IMR-90 (cell line): ENCODE measurements around the gene ATP9B. TPM values are rescaled to one million over a fixed set of nuclear protein-coding genes. Genes with fewer than 3 reads are reported as not detected.

Experiments
- ATAC-seq: fragments of 200-7000 bp; cut with Tn5 transposase; 2 replicates; pipeline ENCODE4 v1.9.1; 2020; ENCODE audit warnings: low read depth, mild to moderate bottlenecking, moderate library complexity
- BruUV-seq: library from RNA; stranded (reverse); fragments of 400-500 nt; replicated peaks from 2 replicates; lab custom pipeline; 2021; lab: Mats Ljungman, UMichigan
- CTCF ChIA-PET: fragments of 300-600 bp; formaldehyde crosslinking; extraction: SDS; loops from one replicate; lab custom pipeline; 2021; ENCODE audit warnings: antibody characterized with exemption; lab: Yijun Ruan, JAX
- POLR2A ChIA-PET: fragments of 300-600 bp; sonication (Branson Sonifier 250); formaldehyde crosslinking; loops from one replicate; lab custom pipeline; 2022; ENCODE audit warnings: antibody characterized with exemption; ENCODE audit not compliant: unreplicated experiment; lab: Charles Lee
- DNase-seq: peaks from one replicate; pipeline ENCODE4 v3.0.0; 2013
- H2AFZ ChIP-seq: replicated peaks from 2 replicates; pipeline ENCODE3; 2013; ENCODE audit warnings: low read length, mild to moderate bottlenecking; ENCODE audit not compliant: poor library complexity
- H2AK5ac ChIP-seq: 2 replicates; pipeline ENCODE4 v1.6.1; 2013; ENCODE audit warnings: low read depth, low read length, inconsistent platforms
- H2AK9ac ChIP-seq: replicated peaks from 2 replicates; pipeline ENCODE3; 2013; ENCODE audit warnings: mild to moderate bottlenecking, low read depth, low read length, moderate library complexity; ENCODE audit not compliant: poor library complexity
- H2BK120ac ChIP-seq: 2 replicates; pipeline ENCODE4 v1.6.1; 2013; ENCODE audit warnings: low read depth, low read length, inconsistent platforms
- H2BK15ac ChIP-seq: 3 replicates; pipeline ENCODE4 v1.6.1; 2013; ENCODE audit warnings: low read depth, low read length, inconsistent platforms
- H2BK20ac ChIP-seq: 2 replicates; pipeline ENCODE4 v1.6.1; 2013; ENCODE audit warnings: low read depth, mild to moderate bottlenecking, inconsistent platforms, low read length, moderate library complexity
- H2BK5ac ChIP-seq: 2 replicates; pipeline ENCODE4 v1.6.1; 2013; ENCODE audit warnings: mild to moderate bottlenecking, low read depth, low read length, inconsistent platforms; ENCODE audit not compliant: poor library complexity, severe bottlenecking
- H3K14ac ChIP-seq: replicated peaks from 2 replicates; pipeline ENCODE4 v1.6.1; 2013; ENCODE audit warnings: low read depth, low read length, inconsistent platforms
- H3K18ac ChIP-seq: 2 replicates; pipeline ENCODE4 v1.6.1; 2013; ENCODE audit warnings: low read depth, low read length, control low read depth
- H3K23ac ChIP-seq: 2 replicates; pipeline ENCODE4 v1.6.1; 2013; ENCODE audit warnings: low read depth, low read length, inconsistent platforms
- H3K27ac ChIP-seq: 2 replicates; pipeline ENCODE4 v1.5.1; 2013; ENCODE audit warnings: mild to moderate bottlenecking, control low read depth, low read length; ENCODE audit not compliant: insufficient read depth
- H3K27me3 ChIP-seq: 2 replicates; pipeline ENCODE4 v1.6.1; 2013; ENCODE audit warnings: low read length; ENCODE audit not compliant: control insufficient read depth, insufficient read depth
- H3K36me3 ChIP-seq: 2 replicates; pipeline ENCODE4 v1.6.1; 2013; ENCODE audit warnings: low read length, mixed read lengths; ENCODE audit not compliant: control insufficient read depth, insufficient read depth
- H3K4ac ChIP-seq: 2 replicates; pipeline ENCODE4 v1.6.1; 2013; ENCODE audit warnings: low read depth, low read length, inconsistent platforms
- H3K4me1 ChIP-seq: 2 replicates; pipeline ENCODE4 v1.6.1; 2013; ENCODE audit warnings: low read length, mixed read lengths; ENCODE audit not compliant: control insufficient read depth, insufficient read depth
- H3K4me2 ChIP-seq: 2 replicates; pipeline ENCODE4 v1.6.1; 2013; ENCODE audit warnings: low read depth, mild to moderate bottlenecking, control low read depth, low read length, moderate library complexity
- H3K4me3 ChIP-seq: 2 replicates; pipeline ENCODE4 v1.5.1; 2013; ENCODE audit warnings: low read depth, mild to moderate bottlenecking, control low read depth, low read length, moderate library complexity; ENCODE audit not compliant: insufficient read depth
- H3K56ac ChIP-seq: 2 replicates; pipeline ENCODE4 v1.6.1; 2013; ENCODE audit warnings: low read length, inconsistent platforms; ENCODE audit not compliant: insufficient read depth; ENCODE audit errors: extremely low read depth
- H3K79me1 ChIP-seq, 2 experiments: 2 replicates each; pipeline ENCODE4 v1.6.1; 2013; ENCODE audit warnings: low read length in 2 of 2, inconsistent platforms in 1 of 2, low read depth in 1 of 2
- H3K9ac ChIP-seq: 2 replicates; pipeline ENCODE4 v1.6.1; 2013; ENCODE audit warnings: low read depth, low read length, control low read depth
- H3K9me1 ChIP-seq: 2 replicates; pipeline ENCODE4 v1.6.1; 2013; ENCODE audit warnings: low read length, inconsistent platforms; ENCODE audit not compliant: insufficient read depth
- H3K9me3 ChIP-seq: 2 replicates; pipeline ENCODE4 v1.6.1; 2013; ENCODE audit warnings: low read length; ENCODE audit not compliant: control insufficient read depth, insufficient read depth
- H4K20me1 ChIP-seq: 2 replicates; pipeline ENCODE4 v1.6.1; 2013; ENCODE audit warnings: low read length, inconsistent platforms; ENCODE audit not compliant: insufficient read depth
- H4K5ac ChIP-seq: 2 replicates; pipeline ENCODE4 v1.6.1; 2013; ENCODE audit warnings: mild to moderate bottlenecking, low read depth, low read length, control low read depth
- H4K8ac ChIP-seq, 2 experiments: 2 replicates each; pipeline ENCODE4 v1.6.1; 2013; ENCODE audit warnings: low read depth in 2 of 2, low read length in 2 of 2, control low read depth in 1 of 2, inconsistent platforms in 1 of 2
- H4K91ac ChIP-seq: 2 replicates; pipeline ENCODE4 v1.6.1; 2013; ENCODE audit warnings: low read depth, low read length, inconsistent platforms; ENCODE audit not compliant: insufficient read depth
- BHLHE40 ChIP-seq: fragments of 150-350 bp; IDR thresholded peaks from 2 replicates; pipeline ENCODE4 v1.6.1; 2016; ENCODE audit warnings: mild to moderate bottlenecking, low read depth, low read length
- CEBPB ChIP-seq: IDR thresholded peaks from 2 replicates; pipeline ENCODE4 v1.6.1; 2012; ENCODE audit warnings: low read depth, low read length, improper control_type of control experiment
- CHD1 ChIP-seq: IDR thresholded peaks from 2 replicates; pipeline ENCODE4 v1.6.1; 2012; ENCODE audit warnings: low read depth, low read length, improper control_type of control experiment
- CTCF ChIP-seq: conservative IDR thresholded peaks from 2 replicates; pipeline ENCODE4 v1.5.1; 2012; ENCODE audit warnings: mild to moderate bottlenecking, low read depth, low read length, improper control_type of control experiment
- ELK1 ChIP-seq: fragments of 150-350 bp; IDR thresholded peaks from 2 replicates; pipeline ENCODE4 v1.6.1; 2016; ENCODE audit warnings: low read depth, mild to moderate bottlenecking, low read length, moderate library complexity, borderline replicate concordance
- FOS ChIP-seq: fragments of 150-350 bp; IDR thresholded peaks from 2 replicates; pipeline ENCODE4 v1.6.1; 2016; ENCODE audit warnings: low read depth, low read length
- MAFK ChIP-seq: IDR thresholded peaks from 2 replicates; pipeline ENCODE4 v1.6.1; 2012; ENCODE audit warnings: low read depth, low read length, improper control_type of control experiment
- MAZ ChIP-seq: IDR thresholded peaks from 2 replicates; pipeline ENCODE4 v1.6.1; 2012; ENCODE audit warnings: low read depth, mild to moderate bottlenecking, low read length, improper control_type of control experiment, moderate library complexity, borderline replicate concordance
- MXI1 ChIP-seq: IDR thresholded peaks from 2 replicates; pipeline ENCODE4 v1.6.1; 2012; ENCODE audit warnings: low read depth, mild to moderate bottlenecking, low read length, moderate library complexity, borderline replicate concordance
- NFE2L2 ChIP-seq: fragments of 150-350 bp; IDR thresholded peaks from 2 replicates; pipeline ENCODE4 v1.6.1; 2016; ENCODE audit warnings: low read depth, mild to moderate bottlenecking, low read length
- POLR2A ChIP-seq: IDR thresholded peaks from 2 replicates; pipeline ENCODE4 v1.6.1; 2012; ENCODE audit warnings: mild to moderate bottlenecking, low read depth, low read length
- RAD21 ChIP-seq: IDR thresholded peaks from 2 replicates; pipeline ENCODE4 v1.6.1; 2012; ENCODE audit warnings: low read length, improper control_type of control experiment
- RCOR1 ChIP-seq: IDR thresholded peaks from 2 replicates; pipeline ENCODE4 v1.6.1; 2012; ENCODE audit warnings: mild to moderate bottlenecking, low read length, improper control_type of control experiment; ENCODE audit not compliant: insufficient replicate concordance
- RFX5 ChIP-seq: IDR thresholded peaks from 2 replicates; pipeline ENCODE4 v1.8.0; 2012; ENCODE audit warnings: low read depth, mild to moderate bottlenecking, low read length, moderate library complexity
- SMC3 ChIP-seq: fragments of 150-350 bp; IDR thresholded peaks from 2 replicates; pipeline ENCODE4 v1.6.1; 2016; ENCODE audit warnings: low read depth, mild to moderate bottlenecking, antibody characterized with exemption, low read length, moderate library complexity
- USF2 ChIP-seq: fragments of 150-350 bp; IDR thresholded peaks from 2 replicates; pipeline ENCODE4 v1.6.1; 2017; ENCODE audit warnings: mild to moderate bottlenecking, antibody characterized with exemption, low read length, low read depth
- WGBS, 2 experiments: methylation state at CpG; one replicate each; pipeline versions ENCODE4 v1.1.5 to v1.1.7; 2013; ENCODE audit warnings: missing lambda C conversion rate in 2 of 2; ENCODE audit not compliant: insufficient read length in 1 of 2; ENCODE audit errors: extremely low coverage in 2 of 2; 5-methylcytosine and 5-hydroxymethylcytosine counted together
- dilution Hi-C: fragments of 300-500 bp; cut with HindIII; formaldehyde crosslinking; loops from one replicate; pipeline ENCODE4 v1.14.3; 2018; ENCODE audit warnings: low sequenced_read_pairs; ENCODE audit not compliant: unreplicated experiment
- in situ Hi-C: fragments of 300-500 bp; cut with MboI; formaldehyde crosslinking; loops from 3 replicates; pipeline ENCODE4 v1.14.3; 2019; ENCODE audit warnings: low sequenced_read_pairs, inconsistent platforms, mixed read lengths
- intact Hi-C: fragments of 100-400 bp; cut with micrococcal nuclease; formaldehyde crosslinking; loops from 2 replicates; pipeline ENCODE4 v1.10.0; 2022
- polyA plus RNA-seq, 3 experiments: library from polyadenylated mRNA; depleted of rRNA; stranded (reverse); fragments of >200 nt; gene quantifications; 2 replicates each; pipeline ENCODE4 v1.2.3, GENCODE V29; 2012; ENCODE audit warnings: low replicate concordance in 1 of 3
- total RNA-seq: library from RNA; depleted of rRNA; stranded (reverse); fragments of >200 nt; gene quantifications from 2 replicates; pipeline ENCODE4 v1.2.3, GENCODE V29; 2012

ATP9B gene
- total and polyA plus RNA-seq, 2 of the 4 experiments (the other 2 are of a cell fraction) = 11.0 to 11.5 TPM

GRCh38 chr18:79422783-79423165 is 353.6 kb downstream of the ATP9B start:
- BruUV-seq = no TSS peak
- in situ Hi-C loops (no loop called here), intact Hi-C loops (no loop called here), dilution Hi-C loops (no loop called here)
- Histone ChIP-seq H3K27me3 (no peaks in the 10 kb centered on the region), H3K27ac (no peak overlapping the region), H3K9ac (no peak overlapping the region), H4K91ac (no peak overlapping the region), H3K14ac (no peak overlapping the region), H3K4ac (no peak overlapping the region), H3K23ac (no peak overlapping the region), H3K18ac (no peak overlapping the region), H3K79me1 (no peaks in the 10 kb centered on the region), H2BK5ac (no peak overlapping the region), H2AK9ac (no peak overlapping the region), H4K5ac (no peak overlapping the region), H3K4me3 (no peak overlapping the region), H2BK20ac (no peak overlapping the region), H4K20me1 (no peaks in the 10 kb centered on the region), H3K56ac (no peak overlapping the region), H3K36me3 (peaks cover 4% of the 10 kb centered on the region; the same call in 1 of the 2 replicates), H4K8ac (no peak overlapping the region), H3K9me3 (no peaks in the 10 kb centered on the region), H2AFZ (no peak overlapping the region), H2BK15ac (no peak overlapping the region), H3K9me1 (no peaks in the 10 kb centered on the region), H3K4me2 (no peak overlapping the region), H3K4me1 (no peaks in the 10 kb centered on the region; the same call in 1 of the 2 replicates), H2AK5ac (no peak overlapping the region), H2BK120ac (no peak overlapping the region)
- CTCF ChIA-PET = no interaction called here
- 60% methylated on average over 1 of the region's 12 CpGs; no CpG with 5 or more reads in 1 of the 2 experiments for WGBS, 2 experiments
- POLR2A ChIA-PET = no interaction called here
- DNase-seq (no peak), ATAC-seq (no peak)
- TF ChIP-seq RCOR1 (no peak), MAZ (no peak), MXI1 (no peak), POLR2A (no peak), NFE2L2 (no peak), FOS (no peak), ELK1 (no peak), USF2 (no peak), CEBPB (no peak), RFX5 (no peak), MAFK (no peak), SMC3 (no peak), CHD1 (no peak), CTCF (no peak), RAD21 (no peak), BHLHE40 (no peak)
